ENCODE measurements around the gene RFC1.
"Not testable (repeated sequence)": the region's sequence is repeated elsewhere in the genome, so short reads cannot be mapped to it uniquely, and the experiment has no call there.

RFC1 gene

GRCh38 chr4:39365830-39366771 is at the start of gene RFC1:
Gene RFC1 (minus strand): TSS chr4:39366362. CDS start chr4:39366241, 121 bp downstream.
- peak; percentile 94 for DNase-seq

- no peak for DNase-seq
Observed at GRCh38 chr4:39415678-39416283, 49.6 kb upstream of the RFC1 start.

- DNase-seq, result not testable (repeated sequence)
Observed at GRCh38 chr4:39411561-39411960, 45.4 kb upstream of the RFC1 start.

GRCh38 chr4:39410415-39410814 is 44.3 kb upstream of the RFC1 start:
- no peak for DNase-seq

- no peak for DNase-seq
Observed at GRCh38 chr4:39407584-39407885, 41.4 kb upstream of the RFC1 start.

- no peak for DNase-seq
Observed at GRCh38 chr4:39406763-39407583, 40.8 kb upstream of the RFC1 start, which contains the start of gene KLB. Gene KLB (plus strand): TSS chr4:39406930. CDS start chr4:39406950, 20 bp downstream.

GRCh38 chr4:39401640-39402039 is 35.5 kb upstream of the RFC1 start:
- DNase-seq, result not testable (repeated sequence)

- no peak for DNase-seq
Observed at GRCh38 chr4:39394706-39395105, 28.5 kb upstream of the RFC1 start.

- DNase-seq, result no peak
Observed at GRCh38 chr4:39390603-39391002, 24.4 kb upstream of the RFC1 start.

- DNase-seq, result no peak
Observed at GRCh38 chr4:39384563-39384962, 18.4 kb upstream of the RFC1 start.

- DNase-seq, result no peak
Observed at GRCh38 chr4:39383690-39384089, 17.5 kb upstream of the RFC1 start.

- no peak for DNase-seq
Observed at GRCh38 chr4:39375478-39375877, 9.3 kb upstream of the RFC1 start.

GRCh38 chr4:39371209-39371608 is 5.0 kb upstream of the RFC1 start:
- DNase-seq, result not testable (repeated sequence)

- no peak for DNase-seq
Observed at GRCh38 chr4:39369301-39369700, 3.1 kb upstream of the RFC1 start.

GRCh38 chr4:39367166-39367565 is 1.0 kb upstream of the RFC1 start:
- DNase-seq, result no peak

GRCh38 chr4:39365360-39365759 is 802 bp downstream of the RFC1 start:
- no peak for DNase-seq

GRCh38 chr4:39363773-39364393 is 2.3 kb downstream of the RFC1 start:
- DNase-seq, result no peak

- DNase-seq, result no peak
Observed at GRCh38 chr4:39362827-39363226, 3.3 kb downstream of the RFC1 start.

- DNase-seq, result not testable (repeated sequence)
Observed at GRCh38 chr4:39360611-39361010, 5.6 kb downstream of the RFC1 start.

- peak; percentile 41 for DNase-seq
Observed at GRCh38 chr4:39357002-39357401, 9.2 kb downstream of the RFC1 start.

GRCh38 chr4:39354254-39354552 is 12.0 kb downstream of the RFC1 start:
- no peak for DNase-seq

GRCh38 chr4:39353478-39354253 is 12.5 kb downstream of the RFC1 start:
- DNase-seq, result peak; percentile 90

Measured in activated CD4-positive, alpha-beta T cell treated with anti-CD3 and anti-CD28 coated beads, Interleukin-10, Interleukin-2, amounts not matched to agents 100 ng/mL and 50 ng/mL, durations not matched to agents 16 hours and 8 hours (primary cell).